Measurements from ENCODE around the gene SYP.

GRCh38 chrX:49164589-49165360 is 35.2 kb downstream of the SYP start:
- TF ChIP-seq POLR2A (IDR thresholded peaks at IDR 0.05) (no peak), CTCF (IDR thresholded peaks at IDR 0.05) (no peak)

Data from prostate gland (tissue), 2 donors.